Loucy (cell line): ENCODE results near the gene SAMD4A.

ENCODE experiments used
- H2AFZ ChIP-seq: fragments of 200-600 bp; sonication (generic); 2 replicates; pipeline ENCODE4 v1.6.0; 2016; ENCODE audit warnings: antibody characterized with exemption, mild to moderate bottlenecking, low read length, moderate library complexity
- H3F3A ChIP-seq: fragments of 200-600 bp; 2 replicates; pipeline ENCODE4 v1.6.0; 2016; ENCODE audit warnings: antibody characterized with exemption, low read depth, mild to moderate bottlenecking
- H3K27me3 ChIP-seq: fragments of 200-600 bp; sonication (generic); 2 replicates; pipeline ENCODE4 v1.6.1; 2014; ENCODE audit warnings: low read length, mild to moderate bottlenecking; ENCODE audit not compliant: insufficient read depth, poor library complexity, severe bottlenecking
- H3K36me3 ChIP-seq: fragments of 200-600 bp; sonication (generic); 2 replicates; pipeline ENCODE4 v1.6.1; 2016; ENCODE audit warnings: low read length; ENCODE audit not compliant: insufficient read depth
- H3K4me1 ChIP-seq: fragments of 200-600 bp; sonication (generic); 2 replicates; pipeline ENCODE4 v1.5.1; 2014; ENCODE audit warnings: low read length, mild to moderate bottlenecking; ENCODE audit not compliant: insufficient read depth, poor library complexity, severe bottlenecking
- H3K4me2 ChIP-seq: fragments of 200-600 bp; sonication (generic); 2 replicates; pipeline ENCODE4 v1.6.0; 2014; ENCODE audit warnings: antibody characterized with exemption, low read length, low read depth, mild to moderate bottlenecking; ENCODE audit not compliant: poor library complexity, severe bottlenecking
- H3K4me3 ChIP-seq: fragments of 200-600 bp; sonication (generic); 2 replicates; pipeline ENCODE4 v1.5.1; 2014; ENCODE audit warnings: low read length, mild to moderate bottlenecking, mixed read lengths; ENCODE audit not compliant: poor library complexity, severe bottlenecking
- H3K79me2 ChIP-seq: fragments of 200-600 bp; sonication (generic); 2 replicates; pipeline ENCODE4 v1.6.1; 2014; ENCODE audit warnings: low read length; ENCODE audit not compliant: insufficient read depth
- H3K9ac ChIP-seq: fragments of 200-600 bp; sonication (generic); 2 replicates; pipeline ENCODE4 v1.6.0; 2014; ENCODE audit warnings: mild to moderate bottlenecking, low read depth, low read length, moderate library complexity; ENCODE audit not compliant: poor library complexity, severe bottlenecking
- H3K9me2 ChIP-seq: fragments of 200-600 bp; sonication (generic); replicated peaks from 2 replicates; pipeline ENCODE4 v1.6.1; 2016; ENCODE audit warnings: low read depth, low read length, mixed read lengths
- H3K9me3 ChIP-seq: fragments of 200-600 bp; sonication (generic); 2 replicates; pipeline ENCODE4 v1.6.1; 2014; ENCODE audit warnings: mild to moderate bottlenecking, antibody characterized with exemption, low read length, low read depth; ENCODE audit not compliant: insufficient read depth
- H4K20me1 ChIP-seq: fragments of 200-600 bp; sonication (generic); 2 replicates; pipeline ENCODE4 v1.6.0; 2014; ENCODE audit warnings: antibody characterized with exemption, low read length, mild to moderate bottlenecking; ENCODE audit not compliant: insufficient read depth, poor library complexity, severe bottlenecking
- EZH2phosphoT487 ChIP-seq: fragments of 200-600 bp; IDR thresholded peaks from 2 replicates; pipeline ENCODE4 v1.6.1; 2018; ENCODE audit warnings: antibody characterized with exemption, mild to moderate bottlenecking, moderate library complexity, borderline replicate concordance
- TF ChIP-seq, protein P1 (sequence below): fragments of 200-600 bp; sonication (generic); conservative IDR thresholded peaks from 2 replicates; pipeline ENCODE4 v1.5.1; 2014; ENCODE audit warnings: mild to moderate bottlenecking, antibody characterized with exemption, low read length

The SAMD4A gene

DNA sequence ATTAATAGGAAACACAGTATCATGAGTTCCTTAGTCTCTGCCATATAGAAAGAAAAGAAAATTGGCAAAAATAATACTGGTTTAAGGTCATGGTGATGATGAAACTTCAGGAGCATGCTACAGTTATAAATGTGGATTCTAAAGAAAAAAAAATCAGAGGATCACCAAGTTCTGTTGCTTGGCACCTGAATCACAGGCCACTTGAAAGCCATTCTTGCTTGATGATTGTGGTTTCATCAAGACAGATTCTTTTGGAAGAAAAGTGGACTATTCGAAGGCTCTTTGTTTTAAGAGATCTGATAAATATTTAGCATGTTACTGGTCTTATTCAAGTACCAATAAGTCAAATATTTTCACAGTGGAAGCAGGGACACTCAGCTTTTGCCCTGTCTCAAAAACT is 148.9 kb downstream of the SAMD4A start:
- peaks cover 21% of the 10 kb centered on the region for H3K4me1 ChIP-seq
- no peaks in the 10 kb centered on the region for H3K79me2 ChIP-seq
- H3K9me3 ChIP-seq = no peaks in the 10 kb centered on the region
- no peak for TF ChIP-seq EZH2phosphoT487
- TF ChIP-seq, protein P1, sequence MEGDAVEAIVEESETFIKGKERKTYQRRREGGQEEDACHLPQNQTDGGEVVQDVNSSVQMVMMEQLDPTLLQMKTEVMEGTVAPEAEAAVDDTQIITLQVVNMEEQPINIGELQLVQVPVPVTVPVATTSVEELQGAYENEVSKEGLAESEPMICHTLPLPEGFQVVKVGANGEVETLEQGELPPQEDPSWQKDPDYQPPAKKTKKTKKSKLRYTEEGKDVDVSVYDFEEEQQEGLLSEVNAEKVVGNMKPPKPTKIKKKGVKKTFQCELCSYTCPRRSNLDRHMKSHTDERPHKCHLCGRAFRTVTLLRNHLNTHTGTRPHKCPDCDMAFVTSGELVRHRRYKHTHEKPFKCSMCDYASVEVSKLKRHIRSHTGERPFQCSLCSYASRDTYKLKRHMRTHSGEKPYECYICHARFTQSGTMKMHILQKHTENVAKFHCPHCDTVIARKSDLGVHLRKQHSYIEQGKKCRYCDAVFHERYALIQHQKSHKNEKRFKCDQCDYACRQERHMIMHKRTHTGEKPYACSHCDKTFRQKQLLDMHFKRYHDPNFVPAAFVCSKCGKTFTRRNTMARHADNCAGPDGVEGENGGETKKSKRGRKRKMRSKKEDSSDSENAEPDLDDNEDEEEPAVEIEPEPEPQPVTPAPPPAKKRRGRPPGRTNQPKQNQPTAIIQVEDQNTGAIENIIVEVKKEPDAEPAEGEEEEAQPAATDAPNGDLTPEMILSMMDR = no peak
- H3F3A ChIP-seq = no peaks in the 10 kb centered on the region
- H3K4me3 ChIP-seq = no peak overlapping the region
- no peaks in the 10 kb centered on the region for H3K36me3 ChIP-seq
- H3K9ac ChIP-seq = no peak overlapping the region
- H3K4me2 ChIP-seq = no peak overlapping the region
- H2AFZ ChIP-seq = no peak overlapping the region
- no peaks in the 10 kb centered on the region for H3K9me2 ChIP-seq
- H4K20me1 ChIP-seq = no peaks in the 10 kb centered on the region
- H3K27me3 ChIP-seq = no peaks in the 10 kb centered on the region

DNA sequence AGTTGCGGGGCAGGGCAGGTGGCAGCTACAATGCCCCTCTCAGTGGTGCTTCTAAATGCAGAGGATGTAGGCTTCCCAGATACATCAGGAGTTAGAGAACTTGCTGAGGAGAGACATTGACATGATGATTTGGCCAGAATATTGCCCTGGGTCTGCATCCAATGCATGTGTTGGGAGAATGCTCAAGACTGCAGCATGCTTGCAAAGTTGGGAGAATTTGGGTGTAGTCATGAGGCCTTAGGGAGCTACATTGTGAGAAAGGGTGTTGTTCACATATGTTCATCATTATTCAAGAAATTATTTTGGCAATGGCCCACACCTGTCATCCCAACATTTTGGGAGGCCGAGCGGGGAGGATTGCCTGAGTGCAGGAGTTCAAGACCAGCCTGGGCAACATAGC is 149.9 kb downstream of the SAMD4A start:
- Histone ChIP-seq H3K27me3 (no peaks in the 10 kb centered on the region), H3K4me3 (no peak overlapping the region), H2AFZ (no peak overlapping the region), H3K4me2 (no peak overlapping the region), H3K36me3 (no peaks in the 10 kb centered on the region), H4K20me1 (no peaks in the 10 kb centered on the region), H3K79me2 (no peaks in the 10 kb centered on the region), H3K9me3 (no peaks in the 10 kb centered on the region), H3K9ac (no peak overlapping the region), H3F3A (no peaks in the 10 kb centered on the region), H3K9me2 (no peaks in the 10 kb centered on the region), H3K4me1 (peaks cover 16% of the 10 kb centered on the region)
- no peak for TF ChIP-seq EZH2phosphoT487
- TF ChIP-seq, protein P1 = no peak

DNA sequence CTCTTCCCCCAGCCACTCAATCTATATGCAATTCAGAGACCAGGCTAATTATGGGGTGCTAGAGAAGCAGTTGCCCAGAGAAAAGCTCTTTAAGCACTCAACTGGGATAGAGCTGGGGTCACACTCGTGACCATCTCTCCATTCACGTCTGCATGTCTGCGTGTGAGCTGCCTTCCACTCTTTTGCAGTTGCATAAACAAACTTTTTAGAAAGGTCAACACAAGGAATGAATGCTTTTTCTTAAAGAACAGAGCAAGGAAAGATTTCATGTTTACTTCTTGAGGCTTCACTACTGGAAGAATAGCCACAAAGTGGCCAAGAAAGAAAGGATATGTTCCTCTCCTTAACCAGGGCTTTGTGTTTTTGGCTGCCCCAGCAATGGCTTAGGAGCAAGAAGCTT is 151.1 kb downstream of the SAMD4A start:
- Histone ChIP-seq H3K4me3 (no peak overlapping the region), H3K4me2 (no peak overlapping the region), H3K4me1 (peaks cover 4% of the 10 kb centered on the region), H3K9me2 (no peaks in the 10 kb centered on the region), H3K27me3 (no peaks in the 10 kb centered on the region), H3K36me3 (no peaks in the 10 kb centered on the region), H3F3A (no peaks in the 10 kb centered on the region), H3K9me3 (no peaks in the 10 kb centered on the region), H3K9ac (no peak overlapping the region), H4K20me1 (no peaks in the 10 kb centered on the region), H2AFZ (no peak overlapping the region), H3K79me2 (no peaks in the 10 kb centered on the region)
- TF ChIP-seq, protein P1 = no peak
- no peak for TF ChIP-seq EZH2phosphoT487
